Activated gamma-delta T cell treated with anti-CD3 and anti-CD28 coated beads, Interleukin-2, amount 50 U/mL, for 16 hours (primary cell): ENCODE measurements around the gene GLT8D1.

ENCODE experiments used
- DNase-seq: peaks from one replicate; pipeline ENCODE4 v3.0.0-alpha.2; 2020; ENCODE audit warnings: low read depth

Gene GLT8D1

DNA sequence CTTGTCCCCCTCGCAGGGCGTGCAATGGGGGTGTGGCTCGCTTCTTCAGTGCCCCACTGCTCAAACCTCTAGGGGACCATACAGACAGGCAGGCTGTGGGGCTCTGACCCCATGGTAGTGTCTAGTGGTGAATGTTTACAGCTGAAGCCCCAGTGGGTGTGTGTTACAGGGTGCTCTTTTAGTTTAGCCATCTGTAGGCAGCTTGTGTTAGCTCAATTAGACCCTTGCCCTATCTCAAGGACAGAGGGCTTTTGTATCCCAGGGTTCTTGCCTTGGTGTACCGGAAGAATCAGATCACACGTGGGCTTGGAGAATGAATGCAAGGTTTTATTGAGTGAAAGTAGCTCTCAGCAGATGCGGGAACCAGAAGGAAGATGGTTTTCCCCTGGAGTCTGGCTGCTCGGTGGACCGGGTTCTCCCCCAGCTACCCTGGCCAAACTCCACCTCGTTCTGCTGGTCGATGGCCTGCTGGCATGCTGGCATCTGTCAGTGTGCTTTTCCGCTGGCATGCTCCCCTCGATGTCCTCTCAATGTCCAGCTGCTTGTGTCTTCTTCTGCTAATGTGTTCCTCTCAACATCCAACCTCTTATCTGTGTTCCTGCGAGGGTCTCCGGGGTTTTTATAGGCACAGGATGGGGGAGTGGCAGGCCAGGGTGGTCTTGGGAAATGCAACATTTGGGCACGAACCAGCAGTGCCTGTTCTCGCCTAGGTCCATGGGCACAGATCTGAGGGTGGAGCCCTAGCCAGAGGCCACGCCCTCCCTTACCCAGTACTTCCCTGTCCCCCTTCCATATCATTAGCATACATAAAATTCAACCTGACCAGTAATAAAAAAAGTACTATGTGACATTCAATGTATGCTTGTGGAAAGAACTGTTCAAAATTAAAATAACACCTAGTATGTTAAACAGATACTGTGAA lies 7.0 kb upstream of the GLT8D1 start:
- DNase-seq = no peak

DNA sequence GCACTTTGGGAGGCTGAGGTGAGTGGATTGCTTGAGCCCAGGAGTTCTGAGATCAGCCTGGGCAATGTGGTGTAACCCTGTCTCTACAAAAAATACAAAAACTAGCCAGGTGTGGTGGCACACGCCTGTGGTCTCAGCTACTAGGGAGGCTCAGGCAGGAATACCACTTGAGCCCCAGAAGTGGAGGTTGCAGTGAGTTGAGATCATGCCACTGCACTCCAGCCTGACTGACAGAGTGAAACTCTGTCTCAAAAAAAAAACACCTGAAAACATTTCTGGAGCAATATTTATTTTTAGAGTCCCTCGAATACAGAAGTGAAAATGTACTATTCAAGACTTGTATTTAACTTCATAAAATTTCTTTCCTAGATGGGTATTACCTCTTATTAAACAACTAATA lies 4.9 kb upstream of the GLT8D1 start:
- no peak for DNase-seq

- no peak for DNase-seq
These were observed 2.0 kb upstream of the GLT8D1 start for GRCh38 chr3:52707585-52707984.

- no peak for DNase-seq
These were observed 228 bp downstream of the GLT8D1 start for GRCh38 chr3:52705438-52705687.

- DNase-seq = no peak
These were observed 767 bp downstream of the GLT8D1 start for GRCh38 chr3:52704611-52705437.

DNA sequence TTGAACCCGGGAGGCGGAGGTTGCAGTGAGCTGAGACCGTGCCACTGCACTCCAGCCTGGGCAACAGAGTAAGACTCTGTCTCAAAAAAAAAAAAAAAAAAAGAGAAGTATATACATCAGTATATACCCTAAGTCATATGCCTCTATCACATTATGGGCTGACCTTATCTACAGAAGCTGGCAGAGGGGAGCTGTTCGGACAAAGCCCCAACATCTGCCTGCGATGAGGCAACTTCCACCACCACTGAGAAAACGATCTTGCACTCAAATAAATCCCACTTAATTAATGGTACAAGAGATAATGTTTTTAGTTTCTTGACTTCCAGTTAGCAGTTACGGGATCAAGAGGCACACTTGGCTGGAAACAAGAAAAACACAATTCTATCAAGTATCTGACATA lies 2.2 kb downstream of the GLT8D1 start:
- no peak for DNase-seq

- DNase-seq = no peak
These were observed 8.0 kb downstream of the GLT8D1 start for GRCh38 chr3:52697632-52697965.

DNA sequence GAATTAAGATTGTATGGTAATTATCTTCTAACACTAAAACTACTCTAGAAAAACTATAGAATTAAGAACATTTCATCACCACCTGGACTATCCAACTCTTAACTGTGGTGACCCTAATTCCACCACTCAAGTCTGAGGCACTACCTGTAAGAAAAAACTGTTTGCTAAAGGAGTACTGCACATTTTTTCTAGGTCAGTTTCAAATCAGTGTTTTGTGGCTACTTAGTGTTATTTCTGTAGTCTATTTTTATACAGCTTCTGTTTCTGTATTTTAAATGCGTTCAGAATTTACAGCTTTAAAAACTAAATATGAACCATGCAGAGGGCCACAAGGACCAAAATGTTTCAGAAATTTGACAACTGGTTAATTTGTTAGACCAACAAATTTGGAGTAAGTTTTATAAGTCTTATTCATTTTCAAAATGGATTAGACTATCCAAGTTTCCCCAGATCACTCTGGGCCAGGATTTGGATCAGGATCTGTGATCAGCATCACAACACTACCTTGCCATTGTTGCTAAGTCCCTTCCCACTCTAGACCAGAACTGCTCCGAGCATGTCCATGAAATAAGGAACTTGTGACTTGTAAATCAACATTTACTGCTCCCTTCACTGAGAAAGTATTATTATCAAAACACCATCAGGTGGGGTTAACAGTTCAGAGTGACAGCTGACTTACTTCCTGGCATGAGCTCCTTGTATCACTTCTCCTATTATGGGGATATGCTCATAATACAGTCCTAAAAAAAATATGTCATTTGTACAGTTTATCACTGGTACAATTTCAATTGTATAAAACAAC lies 8.6 kb downstream of the GLT8D1 start:
- no peak for DNase-seq

GRCh38 chr3:52695798-52696671 lies 9.6 kb downstream of the GLT8D1 start:
- DNase-seq = no peak

- no peak for DNase-seq
These were observed 10.9 kb downstream of the GLT8D1 start for GRCh38 chr3:52694528-52695189.

- no peak for DNase-seq
These were observed 12.5 kb downstream of the GLT8D1 start for GRCh38 chr3:52693071-52693470.

DNA sequence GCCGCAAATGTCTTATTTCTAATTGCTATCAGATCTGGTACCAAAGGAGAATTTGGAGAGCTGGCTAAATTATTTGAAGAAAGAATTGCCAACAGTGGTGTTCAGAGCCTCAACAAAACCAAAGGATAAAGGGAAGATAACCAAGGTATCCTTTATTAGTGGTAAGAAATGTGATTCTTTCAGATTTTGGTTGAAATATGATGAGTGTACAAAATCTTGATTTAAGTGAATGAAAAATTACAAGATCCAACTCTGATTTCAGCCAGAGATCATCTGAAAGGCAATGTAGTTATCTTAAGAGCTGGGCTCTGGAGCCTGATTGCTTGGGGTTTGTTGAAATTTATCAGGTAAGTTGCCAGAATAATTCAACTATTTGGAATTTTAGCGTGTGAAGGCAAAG lies 15.0 kb downstream of the GLT8D1 start:
- DNase-seq = no peak

GRCh38 chr3:52689151-52689550 lies 16.4 kb downstream of the GLT8D1 start:
- no peak for DNase-seq

- no peak for DNase-seq
These were observed 17.3 kb downstream of the GLT8D1 start for GRCh38 chr3:52688266-52688665.

GRCh38 chr3:52685709-52686691 lies 19.6 kb downstream of the GLT8D1 start, which contains the start of the genes GNL3 and PBRM1:
Gene GNL3, plus strand, starts transcription at chr3:52686032. Its CDS starts 61 bp downstream, at chr3:52686093.
Gene PBRM1, minus strand, starts transcription at chr3:52685913.
- peak; percentile 85 for DNase-seq

DNA sequence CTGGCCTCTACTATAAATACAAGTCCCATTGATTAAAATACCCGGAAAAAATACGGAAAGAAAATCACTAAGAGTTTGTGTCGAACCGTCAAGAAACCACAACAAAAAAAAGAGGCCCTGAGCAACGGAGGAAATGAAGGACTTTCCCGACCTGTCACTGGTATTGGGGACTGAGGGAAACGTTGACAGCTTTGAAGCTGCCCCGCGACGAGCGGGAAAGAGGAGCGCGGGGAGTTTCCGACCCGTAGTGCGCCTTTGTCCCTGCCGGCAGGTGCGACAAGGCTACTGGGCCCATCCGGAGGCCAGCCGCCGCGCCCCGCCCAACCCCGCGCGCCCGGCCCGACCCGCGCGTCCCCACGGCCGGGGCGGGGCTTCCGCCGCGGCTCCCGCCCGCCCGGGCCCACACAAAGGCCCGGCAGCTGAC lies 20.3 kb downstream of the GLT8D1 start:
- peak; percentile 60 for DNase-seq

DNA sequence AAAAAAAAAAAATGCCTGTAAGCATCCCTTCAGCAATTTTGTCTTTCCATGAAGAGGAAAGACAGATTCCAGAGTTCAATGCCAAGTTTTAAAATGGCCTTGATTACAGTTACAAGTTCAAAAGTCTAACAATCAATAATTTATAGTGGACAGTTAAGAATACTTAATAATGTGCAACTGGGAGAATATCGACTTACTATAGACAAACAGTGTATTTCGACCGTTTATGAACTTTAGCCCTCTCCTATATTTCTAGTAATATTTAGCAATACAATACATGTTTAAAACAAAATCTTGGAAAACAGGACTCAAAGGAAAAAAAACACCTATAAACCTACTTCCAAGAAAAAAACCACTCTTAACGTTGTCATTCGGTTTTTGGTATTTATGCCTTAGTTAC lies 21.4 kb downstream of the GLT8D1 start:
- DNase-seq = no peak

DNA sequence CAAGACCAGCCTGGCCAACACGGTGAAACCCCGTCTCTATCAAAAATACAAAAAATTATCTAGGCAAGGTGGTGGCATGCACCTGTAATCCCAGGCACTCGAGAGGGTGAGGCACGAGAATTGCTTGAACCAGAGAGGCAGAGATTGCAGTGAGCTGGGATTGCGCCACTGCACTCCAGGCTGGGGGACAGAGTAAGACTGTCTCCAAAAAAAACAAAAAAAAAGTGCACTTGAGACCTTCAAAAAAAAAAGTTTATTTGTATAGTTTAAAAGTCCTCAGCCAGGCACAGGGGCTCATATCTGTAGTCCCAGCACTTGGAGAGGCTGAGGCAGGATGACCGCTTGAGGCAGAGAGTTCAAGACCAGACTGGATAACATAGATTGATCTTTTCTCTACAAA lies 22.0 kb downstream of the GLT8D1 start:
- DNase-seq = no peak

GRCh38 chr3:52682016-52682415 lies 23.6 kb downstream of the GLT8D1 start:
- no peak for DNase-seq

GRCh38 chr3:52681596-52681995 lies 24.0 kb downstream of the GLT8D1 start:
- DNase-seq = no peak
